MM.1S (cell line): ENCODE results near the gene PGS1.

Experiments
- EZH2 ChIP-seq: fragments of 300-600 bp; sonication (generic); optimal IDR thresholded peaks from 2 replicates; pipeline ENCODE3; 2017; ENCODE audit warnings: low read depth, mild to moderate bottlenecking, antibody characterized with exemption, low read length, mixed read lengths
- TF ChIP-seq, protein P1 (sequence below): fragments of 300-600 bp; sonication (generic); IDR thresholded peaks from 2 replicates; pipeline ENCODE4 v1.5.1; 2016; ENCODE audit warnings: antibody characterized with exemption, low read length, mixed read lengths

DNA sequence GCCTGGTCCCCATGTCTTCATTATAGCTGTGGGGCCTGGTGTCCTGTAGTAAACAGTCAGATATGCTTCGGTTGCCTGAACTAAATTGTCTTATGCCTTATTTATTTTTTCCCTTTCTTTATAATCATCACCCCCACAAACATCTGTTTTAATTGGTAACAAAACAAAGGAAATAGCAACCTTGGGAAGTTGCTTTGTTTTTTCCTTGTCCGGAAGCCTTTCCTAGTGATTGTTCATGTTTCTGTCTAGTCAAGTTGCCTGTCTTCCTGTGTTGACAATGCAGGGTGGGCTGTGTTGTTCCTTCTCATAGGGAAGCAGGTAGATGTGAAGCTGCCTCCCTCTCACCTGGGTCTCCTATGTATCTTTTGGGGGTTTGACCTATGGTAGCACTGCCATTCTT lies 16.7 kb downstream of the PGS1 start:
- TF ChIP-seq, protein P1, sequence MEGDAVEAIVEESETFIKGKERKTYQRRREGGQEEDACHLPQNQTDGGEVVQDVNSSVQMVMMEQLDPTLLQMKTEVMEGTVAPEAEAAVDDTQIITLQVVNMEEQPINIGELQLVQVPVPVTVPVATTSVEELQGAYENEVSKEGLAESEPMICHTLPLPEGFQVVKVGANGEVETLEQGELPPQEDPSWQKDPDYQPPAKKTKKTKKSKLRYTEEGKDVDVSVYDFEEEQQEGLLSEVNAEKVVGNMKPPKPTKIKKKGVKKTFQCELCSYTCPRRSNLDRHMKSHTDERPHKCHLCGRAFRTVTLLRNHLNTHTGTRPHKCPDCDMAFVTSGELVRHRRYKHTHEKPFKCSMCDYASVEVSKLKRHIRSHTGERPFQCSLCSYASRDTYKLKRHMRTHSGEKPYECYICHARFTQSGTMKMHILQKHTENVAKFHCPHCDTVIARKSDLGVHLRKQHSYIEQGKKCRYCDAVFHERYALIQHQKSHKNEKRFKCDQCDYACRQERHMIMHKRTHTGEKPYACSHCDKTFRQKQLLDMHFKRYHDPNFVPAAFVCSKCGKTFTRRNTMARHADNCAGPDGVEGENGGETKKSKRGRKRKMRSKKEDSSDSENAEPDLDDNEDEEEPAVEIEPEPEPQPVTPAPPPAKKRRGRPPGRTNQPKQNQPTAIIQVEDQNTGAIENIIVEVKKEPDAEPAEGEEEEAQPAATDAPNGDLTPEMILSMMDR, result no peak
- TF ChIP-seq EZH2, result no peak
